CD4-positive, alpha-beta T cell (primary cell): ENCODE results near the gene ZNF48. TPM values are rescaled to one million over a fixed set of nuclear protein-coding genes. Genes with fewer than 3 reads are reported as not detected.

ENCODE experiments used
- ATAC-seq: fragments of 200-7000 bp; cut with Tn5 transposase; one replicate; pipeline ENCODE4 v1.10.0; 2022; ENCODE audit warnings: mild to moderate bottlenecking; ENCODE audit not compliant: poor library complexity
- CTCF ChIA-PET: fragments of 350-600 bp; sonication (Branson Sonifier 250); formaldehyde crosslinking; loops from one replicate; lab custom pipeline; 2021; ENCODE audit warnings: antibody characterized with exemption, inconsistent platforms; lab: Charles Lee
- POLR2A ChIA-PET: fragments of 350-600 bp; sonication (Branson Sonifier 250); formaldehyde crosslinking; loops from one replicate; lab custom pipeline; 2021; ENCODE audit warnings: antibody characterized with exemption, inconsistent platforms; lab: Charles Lee
- DNase-seq, 14 experiments: peaks; one replicate each; pipeline ENCODE4 v3.0.0-alpha.2; 2013 to 2020; ENCODE audit warnings: mixed read lengths in 2 of 14
- H3K27ac ChIP-seq, 2 donors: one replicate each; pipeline versions ENCODE4 v1.5.1 to v1.7.0; 2013; ENCODE audit warnings: low read length in 2 of 2, low read depth in 1 of 2, mild to moderate bottlenecking in 1 of 2
- H3K27me3 ChIP-seq, 2 experiments: 1 replicate in 1 of 2; 2 replicates in 1 of 2; pipeline versions ENCODE4 v1.6.1 to v1.7.0; 2013; ENCODE audit warnings: low read length in 2 of 2, control low read depth in 1 of 2, mild to moderate bottlenecking in 1 of 2, moderate library complexity in 1 of 2; ENCODE audit not compliant: insufficient read depth in 2 of 2, control insufficient read depth in 1 of 2
- H3K36me3 ChIP-seq: one replicate; pipeline ENCODE4 v1.6.1; 2013; ENCODE audit warnings: low read length, control low read depth; ENCODE audit not compliant: insufficient read depth
- H3K4me1 ChIP-seq: one replicate; pipeline ENCODE4 v1.6.1; 2013; ENCODE audit warnings: low read length, control low read depth; ENCODE audit not compliant: insufficient read depth
- H3K4me3 ChIP-seq: one replicate; pipeline ENCODE4 v1.5.1; 2013; ENCODE audit warnings: mild to moderate bottlenecking, low read length, moderate library complexity
- H3K9me3 ChIP-seq, 2 experiments: 1 replicate in 1 of 2; 2 replicates in 1 of 2; pipeline versions ENCODE4 v1.6.1 to v1.7.0; 2013; ENCODE audit warnings: low read length in 2 of 2, mild to moderate bottlenecking in 2 of 2, control low read depth in 1 of 2, moderate library complexity in 1 of 2; ENCODE audit not compliant: control insufficient read depth in 1 of 2, insufficient read depth in 1 of 2
- H3K27ac Mint-ChIP-seq: one replicate; pipeline ENCODE4 v1.8.0; 2020; ENCODE audit warnings: mixed read lengths
- H3K27me3 Mint-ChIP-seq: one replicate; pipeline ENCODE4 v1.8.0; 2021; ENCODE audit warnings: mixed read lengths
- H3K36me3 Mint-ChIP-seq: one replicate; pipeline ENCODE4 v1.8.0; 2021; ENCODE audit warnings: low read depth, mixed read lengths
- H3K4me1 Mint-ChIP-seq: one replicate; pipeline ENCODE4 v1.8.0; 2021; ENCODE audit warnings: low read depth, mixed read lengths
- H3K4me3 Mint-ChIP-seq: one replicate; pipeline ENCODE4 v1.8.0; 2020; ENCODE audit warnings: mild to moderate bottlenecking, mixed read lengths
- H3K9me3 Mint-ChIP-seq: one replicate; pipeline ENCODE4 v1.8.0; 2020; ENCODE audit warnings: mixed read lengths
- intact Hi-C, 2 experiments: fragments of 100-400 bp; cut with DNase I in 1 of 2; cut with micrococcal nuclease in 1 of 2; formaldehyde crosslinking; loops; one replicate each; pipeline versions ENCODE4 v1.15.1 to v1.9.0; 2023 to 2025; cut with DNase I, micrococcal nuclease
- total RNA-seq, 174 experiments: library from RNA in 2 of 174; stranded (reverse) in 2 of 174; gene quantifications; one replicate each; pipeline ENCODE4 v1.2.3 and lab custom pipeline; 2021 to 2026
- TF ChIP-seq, protein P1 (sequence below): fragments of 200-600 bp; IDR thresholded peaks from one replicate; pipeline ENCODE4 v1.8.0; 2022; ENCODE audit warnings: antibody characterized with exemption, mild to moderate bottlenecking

The ZNF48 gene
- total RNA-seq, 2 experiments from 2014 or later: 3.4 to 3.5 TPM

DNA sequence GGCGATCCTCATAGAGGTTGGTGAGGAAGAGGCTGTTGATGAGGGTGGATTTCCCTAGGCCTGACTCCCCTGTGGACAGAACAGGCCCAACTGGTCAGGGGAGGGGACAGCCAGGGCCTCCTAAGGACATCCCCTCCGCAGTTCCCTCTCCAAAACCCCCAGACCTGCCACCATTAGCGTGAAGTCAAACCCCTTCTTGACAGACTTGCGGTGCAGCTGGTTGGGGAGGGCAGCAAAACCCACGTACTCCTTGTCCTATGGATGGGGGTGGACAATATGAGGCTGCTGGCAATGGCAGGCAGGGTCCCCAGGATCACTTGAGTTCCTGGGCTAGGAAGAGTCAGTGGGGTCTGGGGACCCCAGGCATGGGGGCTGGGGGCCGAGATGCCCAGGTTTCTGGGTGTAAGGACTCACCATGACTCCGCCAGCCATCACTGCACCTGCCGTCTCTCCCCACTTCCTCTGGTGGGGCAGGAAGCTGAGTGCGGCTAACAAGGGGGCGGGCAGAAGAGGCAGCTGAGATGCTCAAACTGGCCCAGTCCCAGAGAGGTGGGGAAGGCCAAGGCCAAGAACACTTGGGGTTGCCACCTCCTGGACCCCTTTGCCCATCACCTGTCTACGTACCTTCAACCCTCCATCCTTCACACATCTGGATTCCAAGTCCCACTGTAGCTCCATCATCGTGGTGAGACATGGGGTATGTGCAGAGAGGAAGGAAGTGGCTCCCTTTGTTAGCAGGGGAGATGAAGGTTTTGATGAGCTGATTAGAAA, 12.9 kb upstream of the ZNF48 start, which contains the start of gene SEPTIN1:
SEPTIN1 (minus strand) TSS at position 451 of the 771 bp plus-strand sequence; CDS start at position 432, 19 bp downstream.
- Histone ChIP-seq H3K36me3 (peaks cover 15% of the 10 kb centered on the region), H3K4me1 (peaks cover 70% of the 10 kb centered on the region), H3K4me3 (peak within 1 kb of the TSS; percentile 81), H3K9me3 (no peaks in the 10 kb centered on the region), H3K27ac (peak within 1 kb of the TSS; percentile 89 to 100), H3K27me3 (no peaks in the 10 kb centered on the region)
- Mint-ChIP-seq H3K4me3 (peak within 1 kb of the TSS; percentile 99), H3K9me3 (no peaks in the 10 kb centered on the region), H3K27me3 (no peaks in the 10 kb centered on the region), H3K4me1 (peaks cover 60% of the 10 kb centered on the region), H3K27ac (peak within 1 kb of the TSS; percentile 100), H3K36me3 (peaks cover 41% of the 10 kb centered on the region)
- CTCF ChIA-PET: interaction anchor here (0.8 to 3.4 kb wide), 10 partner anchors 9 to 175 kb away, joined by 3 to 20 read pairs (median 3); partner anchors contain the start of genes DCTPP1, TBC1D10B and ZNF48
- POLR2A ChIA-PET: interaction anchor here (0.8 to 7.3 kb wide), 26 partner anchors 12 to 574 kb away, joined by 3 to 153 read pairs (median 6); partner anchors contain the start of genes ALDOA, CD2BP2, CORO1A and DCTPP1
- ATAC-seq (peak; percentile 33), DNase-seq (peak; percentile 66 to 90 (median 78))
- intact Hi-C loops: loop anchor here in 1 of 2 experiments (1.0 kb wide), 1 partner anchor 27 kb away; no protein-coding TSS in a partner anchor
- TF ChIP-seq, protein P1, sequence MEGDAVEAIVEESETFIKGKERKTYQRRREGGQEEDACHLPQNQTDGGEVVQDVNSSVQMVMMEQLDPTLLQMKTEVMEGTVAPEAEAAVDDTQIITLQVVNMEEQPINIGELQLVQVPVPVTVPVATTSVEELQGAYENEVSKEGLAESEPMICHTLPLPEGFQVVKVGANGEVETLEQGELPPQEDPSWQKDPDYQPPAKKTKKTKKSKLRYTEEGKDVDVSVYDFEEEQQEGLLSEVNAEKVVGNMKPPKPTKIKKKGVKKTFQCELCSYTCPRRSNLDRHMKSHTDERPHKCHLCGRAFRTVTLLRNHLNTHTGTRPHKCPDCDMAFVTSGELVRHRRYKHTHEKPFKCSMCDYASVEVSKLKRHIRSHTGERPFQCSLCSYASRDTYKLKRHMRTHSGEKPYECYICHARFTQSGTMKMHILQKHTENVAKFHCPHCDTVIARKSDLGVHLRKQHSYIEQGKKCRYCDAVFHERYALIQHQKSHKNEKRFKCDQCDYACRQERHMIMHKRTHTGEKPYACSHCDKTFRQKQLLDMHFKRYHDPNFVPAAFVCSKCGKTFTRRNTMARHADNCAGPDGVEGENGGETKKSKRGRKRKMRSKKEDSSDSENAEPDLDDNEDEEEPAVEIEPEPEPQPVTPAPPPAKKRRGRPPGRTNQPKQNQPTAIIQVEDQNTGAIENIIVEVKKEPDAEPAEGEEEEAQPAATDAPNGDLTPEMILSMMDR: no peak

DNA sequence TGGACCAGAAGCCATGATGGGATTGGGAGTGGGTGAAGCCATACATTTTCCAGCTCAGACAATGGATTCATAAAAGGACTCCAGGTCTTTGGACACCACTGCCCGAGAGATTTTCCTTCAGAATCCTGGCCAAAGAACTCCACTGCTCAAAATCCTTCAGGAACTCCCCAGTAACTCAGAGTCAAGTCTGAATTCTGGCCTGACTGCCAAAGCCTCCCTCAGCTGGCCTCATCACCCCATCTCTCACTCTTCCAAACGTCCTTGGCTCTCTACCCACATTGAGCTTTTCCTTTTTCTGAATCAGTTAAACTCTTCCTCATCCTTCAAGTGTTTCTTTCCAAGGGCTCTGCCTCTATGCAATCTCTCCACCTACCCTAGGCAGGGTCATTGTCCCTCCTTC, 11.7 kb upstream of the ZNF48 start:
- no peak for DNase-seq
- Mint-ChIP-seq H3K27me3 (no peaks in the 10 kb centered on the region), H3K4me1 (peaks cover 48% of the 10 kb centered on the region), H3K4me3 (peak overlapping the region; percentile 99), H3K9me3 (no peaks in the 10 kb centered on the region), H3K36me3 (peaks cover 29% of the 10 kb centered on the region), H3K27ac (peak overlapping the region; percentile 100)
- H3K27me3 ChIP-seq: no peaks in the 10 kb centered on the region
- peak overlapping the region; percentile 81 for H3K4me3 ChIP-seq
- no peak for ATAC-seq
- H3K4me1 ChIP-seq: peaks cover 60% of the 10 kb centered on the region
- ChIA-PET CTCF (interaction anchor here (1.2 to 3.4 kb wide), 2 partner anchors 15 to 26 kb away, joined by 3 to 20 read pairs; no protein-coding TSS in a partner anchor), POLR2A (interaction anchor here (1.0 to 7.3 kb wide), 17 partner anchors 13 to 576 kb away, joined by 3 to 153 read pairs (median 7); partner anchors contain the start of genes ALDOA, CORO1A, DCTPP1 and FBRS)
- peaks cover 15% of the 10 kb centered on the region for H3K36me3 ChIP-seq
- TF ChIP-seq, protein P1: no peak
- intact Hi-C loops: loop anchor here in 1 of 2 experiments (1.0 kb wide), 2 partner anchors 12 to 46 kb away; partner anchors contain the start of gene ZNF48
- peak overlapping the region; percentile 65 to 100 for H3K27ac ChIP-seq
- no peaks in the 10 kb centered on the region for H3K9me3 ChIP-seq

DNA sequence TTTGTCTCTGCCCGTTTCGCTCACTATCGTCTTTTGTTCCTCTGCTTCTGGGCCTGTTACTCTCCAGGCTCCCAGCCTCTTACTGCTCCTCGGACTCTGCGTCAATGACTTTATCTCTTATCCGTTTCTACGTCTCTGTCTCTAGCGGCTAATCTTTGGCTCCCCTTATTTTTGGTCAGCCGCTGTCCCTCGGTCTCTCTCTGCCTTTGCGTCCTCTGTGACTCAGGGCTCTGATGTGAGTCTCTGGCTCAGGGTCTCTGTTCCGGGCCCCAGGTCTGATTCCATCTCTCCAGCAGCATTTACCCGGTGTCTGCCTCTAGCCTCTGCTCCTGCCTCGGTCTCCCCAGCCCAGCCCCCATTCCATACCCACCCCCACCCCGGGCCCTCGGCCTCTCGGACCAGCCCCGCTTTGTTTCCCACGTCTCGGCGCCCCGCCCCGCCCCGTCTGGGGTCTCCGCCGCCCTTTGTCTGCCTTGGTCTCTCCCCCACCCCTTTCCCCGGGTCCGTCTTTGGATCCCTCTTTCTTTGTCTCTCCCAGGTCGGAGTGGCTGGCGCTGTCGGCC, 547 bp upstream of the ZNF48 start:
- TF ChIP-seq, protein P1: no peak
- H3K4me3 ChIP-seq: peak overlapping the region; percentile 86
- peak overlapping the region; percentile 57 for H3K27ac Mint-ChIP-seq
- ATAC-seq (no peak), DNase-seq (no peak)
- H3K27ac ChIP-seq: peak overlapping the region; percentile 34 to 56
- no peaks in the 10 kb centered on the region for H3K9me3 ChIP-seq
- ChIA-PET CTCF (interaction anchor here (0.7 to 2.6 kb wide), 6 partner anchors 8 to 24 kb away, joined by 3 to 18 read pairs (median 6); partner anchors contain the start of genes SEPTIN1, TBC1D10B and ZNF771), POLR2A (interaction anchor here (0.6 to 9.0 kb wide), 8 partner anchors 13 to 341 kb away, joined by 3 to 147 read pairs (median 10); partner anchors contain the start of genes SEPTIN1, TBC1D10B and ZNF771)
- no peaks in the 10 kb centered on the region for H3K27me3 Mint-ChIP-seq
- peak overlapping the region; percentile 90 for H3K4me3 Mint-ChIP-seq
- H3K4me1 ChIP-seq: peaks cover 39% of the 10 kb centered on the region
- intact Hi-C loops: loop anchor here in 1 of 2 experiments (1.0 kb wide), 1 partner anchor 11 kb away; no protein-coding TSS in a partner anchor
- H3K36me3 Mint-ChIP-seq: peaks cover 9% of the 10 kb centered on the region
- peaks cover 35% of the 10 kb centered on the region for H3K4me1 Mint-ChIP-seq
- no peaks in the 10 kb centered on the region for H3K9me3 Mint-ChIP-seq
- H3K36me3 ChIP-seq: peaks cover 19% of the 10 kb centered on the region
- H3K27me3 ChIP-seq: no peaks in the 10 kb centered on the region
